WTC11 (cell line): ENCODE measurements around the gene CA10. TPM values are rescaled to one million over a fixed set of nuclear protein-coding genes. Genes with fewer than 3 reads are reported as not detected.

Experiments
- ATAC-seq: fragments of 200-7000 bp; cut with Tn5 transposase; 2 replicates; pipeline ENCODE4 v1.10.0; 2021; ENCODE audit warnings: mild to moderate bottlenecking, moderate library complexity
- CTCF ChIA-PET: fragments of 300-600 bp; sonication (Branson Sonifier 250); formaldehyde crosslinking; loops from one replicate; lab custom pipeline; 2021; ENCODE audit warnings: antibody characterized with exemption; lab: Charles Lee
- POLR2A ChIA-PET: fragments of 350-600 bp; sonication (Branson Sonifier 250); formaldehyde crosslinking; loops from one replicate; lab custom pipeline; 2021; ENCODE audit warnings: antibody characterized with exemption; lab: Charles Lee
- DNase-seq: peaks from one replicate; pipeline ENCODE4 v3.0.0; 2021; ENCODE audit warnings: low spot score
- H3K27ac Mint-ChIP-seq: 2 replicates; pipeline ENCODE4 v1.8.0; 2021; ENCODE audit warnings: mixed read lengths
- H3K27me3 Mint-ChIP-seq: 2 replicates; pipeline ENCODE4 v1.8.0; 2021; ENCODE audit warnings: low read depth, mild to moderate bottlenecking, moderate library complexity, mixed read lengths
- H3K36me3 Mint-ChIP-seq: 2 replicates; pipeline ENCODE4 v1.8.0; 2021; ENCODE audit warnings: mixed read lengths
- H3K4me1 Mint-ChIP-seq: 2 replicates; pipeline ENCODE4 v1.8.0; 2022; ENCODE audit warnings: mixed read lengths
- H3K4me3 Mint-ChIP-seq: 2 replicates; pipeline ENCODE4 v1.8.0; 2021; ENCODE audit warnings: mild to moderate bottlenecking, moderate library complexity, mixed read lengths
- H3K9me3 Mint-ChIP-seq: 2 replicates; pipeline ENCODE4 v1.8.0; 2021; ENCODE audit warnings: mixed read lengths
- CREB1 ChIP-seq: sonication (generic); formaldehyde crosslinking; IDR thresholded peaks from 2 replicates; pipeline ENCODE4 v1.8.0; 2023; ENCODE audit warnings: mild to moderate bottlenecking, missing genetic modification reagents
- EMX1 ChIP-seq: fragments of 250-450 bp; sonication (Bioruptor Pico); IDR thresholded peaks from 2 replicates; pipeline ENCODE4 v1.8.0; 2021; ENCODE audit warnings: mild to moderate bottlenecking
- ETV6 ChIP-seq: sonication (generic); formaldehyde crosslinking; IDR thresholded peaks from 2 replicates; pipeline ENCODE4 v1.8.1; 2022; ENCODE audit warnings: mild to moderate bottlenecking, missing genetic modification reagents
- FOXP1 ChIP-seq: sonication (generic); formaldehyde crosslinking; IDR thresholded peaks from 2 replicates; pipeline ENCODE4 v1.8.0; 2022; ENCODE audit warnings: missing genetic modification reagents, mild to moderate bottlenecking, moderate library complexity, borderline replicate concordance
- GTF2I ChIP-seq: fragments of 250-450 bp; sonication (Bioruptor Pico); conservative IDR thresholded peaks from 2 replicates; pipeline ENCODE4 v1.4.0; 2021; ENCODE audit warnings: mild to moderate bottlenecking
- NR1H2 ChIP-seq: sonication (generic); formaldehyde crosslinking; IDR thresholded peaks from 2 replicates; pipeline ENCODE4 v1.9.0; 2021; ENCODE audit warnings: mild to moderate bottlenecking, moderate library complexity, missing genetic modification reagents
- NR2C2 ChIP-seq: sonication (generic); formaldehyde crosslinking; IDR thresholded peaks from 2 replicates; pipeline ENCODE4 v1.8.0; 2022; ENCODE audit warnings: mild to moderate bottlenecking, missing genetic modification reagents
- OVOL2 ChIP-seq: fragments of 250-450 bp; sonication (Bioruptor Pico); IDR thresholded peaks from 2 replicates; pipeline ENCODE4 v1.9.0; 2021; ENCODE audit warnings: mild to moderate bottlenecking, borderline replicate concordance
- SMAD3 ChIP-seq: sonication (generic); formaldehyde crosslinking; IDR thresholded peaks from 2 replicates; pipeline ENCODE4 v1.8.0; 2022; ENCODE audit warnings: missing genetic modification reagents, mild to moderate bottlenecking, borderline replicate concordance
- ZNF138 ChIP-seq: sonication (generic); formaldehyde crosslinking; conservative IDR thresholded peaks from 2 replicates; pipeline ENCODE4 v1.8.1; 2022; ENCODE audit warnings: mild to moderate bottlenecking, moderate library complexity, missing genetic modification reagents
- ZNF219 ChIP-seq: sonication (generic); formaldehyde crosslinking; IDR thresholded peaks from 2 replicates; pipeline ENCODE4 v1.8.0; 2023; ENCODE audit warnings: missing genetic modification reagents, mild to moderate bottlenecking, borderline replicate concordance
- ZNF263 ChIP-seq: sonication (generic); formaldehyde crosslinking; IDR thresholded peaks from 2 replicates; pipeline ENCODE4 v1.8.1; 2022; ENCODE audit warnings: low read depth, mild to moderate bottlenecking, moderate library complexity, missing genetic modification reagents
- ZNF423 ChIP-seq: fragments of 250-450 bp; sonication (Bioruptor Pico); IDR thresholded peaks from 2 replicates; pipeline ENCODE4 v2.1.2; 2022; ENCODE audit warnings: mild to moderate bottlenecking, moderate library complexity
- total RNA-seq: library from RNA; stranded (reverse); gene quantifications from 3 replicates; pipeline ENCODE4 v1.2.3, GENCODE V29; 2021
- TF ChIP-seq, protein P1 (sequence below): sonication (generic); formaldehyde crosslinking; IDR thresholded peaks from 2 replicates; pipeline ENCODE4 v1.8.0; 2023; ENCODE audit warnings: missing genetic modification reagents
- TF ChIP-seq, protein P2 (sequence below): sonication (generic); formaldehyde crosslinking; IDR thresholded peaks from 2 replicates; pipeline ENCODE4 v1.8.1; 2023; ENCODE audit warnings: mild to moderate bottlenecking, missing genetic modification reagents, moderate library complexity
- TF ChIP-seq, protein P3 (sequence below): sonication (generic); formaldehyde crosslinking; IDR thresholded peaks from 2 replicates; pipeline ENCODE4 v1.8.1; 2023; ENCODE audit warnings: mild to moderate bottlenecking, missing genetic modification reagents, moderate library complexity
- TF ChIP-seq, protein P4 (sequence below): sonication (generic); formaldehyde crosslinking; IDR thresholded peaks from 2 replicates; pipeline ENCODE4 v1.8.0; 2022; ENCODE audit warnings: mild to moderate bottlenecking, missing genetic modification reagents
- TF ChIP-seq, protein P5 (sequence below): fragments of 250-450 bp; sonication (Bioruptor Pico); IDR thresholded peaks from 2 replicates; pipeline ENCODE4 v1.9.0; 2021; ENCODE audit warnings: moderate library complexity, mild to moderate bottlenecking, inconsistent platforms, borderline replicate concordance
- TF ChIP-seq, protein P6 (sequence below): fragments of 250-450 bp; sonication (Bioruptor Pico); conservative IDR thresholded peaks from 2 replicates; pipeline ENCODE4 v1.9.0; 2021; ENCODE audit warnings: mild to moderate bottlenecking
- TF ChIP-seq, protein P7 (sequence below): sonication (generic); formaldehyde crosslinking; IDR thresholded peaks from 2 replicates; pipeline ENCODE4 v1.8.0; 2023; ENCODE audit warnings: mild to moderate bottlenecking, missing genetic modification reagents
- TF ChIP-seq, protein P8 (sequence below): sonication (generic); formaldehyde crosslinking; IDR thresholded peaks from 2 replicates; pipeline ENCODE4 v1.8.0; 2022; ENCODE audit warnings: mild to moderate bottlenecking, missing genetic modification reagents

Gene CA10
- total RNA-seq, 1 experiment from 2014 or later, result 0.90 TPM

DNA sequence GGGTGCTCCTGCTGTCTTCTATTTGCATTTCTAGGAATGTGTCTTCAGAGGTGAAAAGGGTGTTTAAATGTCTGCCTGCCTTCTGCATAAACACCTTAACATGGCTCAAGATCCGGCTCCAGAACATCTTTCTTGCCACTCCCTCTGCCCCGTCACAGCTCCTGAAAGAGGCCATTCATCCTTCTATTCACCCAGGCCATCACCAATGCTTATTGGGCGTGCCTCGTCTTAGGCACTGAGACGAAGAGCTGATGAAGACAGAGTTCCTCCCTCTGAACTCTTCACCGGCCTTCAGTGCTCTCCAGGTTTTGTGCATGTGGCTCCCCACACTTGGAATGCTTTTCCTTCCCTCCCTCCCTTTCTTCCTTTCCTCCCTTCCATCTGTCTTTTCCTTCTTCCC, 511.4 kb downstream of the CA10 start:
- Mint-ChIP-seq H3K27me3 (no peaks in the 10 kb centered on the region), H3K36me3 (no peaks in the 10 kb centered on the region)
- TF ChIP-seq ZNF138 (CRISPR knock-in tag), result no peak
- TF ChIP-seq SMAD3 (CRISPR knock-in tag), result no peak
- TF ChIP-seq, protein P1, sequence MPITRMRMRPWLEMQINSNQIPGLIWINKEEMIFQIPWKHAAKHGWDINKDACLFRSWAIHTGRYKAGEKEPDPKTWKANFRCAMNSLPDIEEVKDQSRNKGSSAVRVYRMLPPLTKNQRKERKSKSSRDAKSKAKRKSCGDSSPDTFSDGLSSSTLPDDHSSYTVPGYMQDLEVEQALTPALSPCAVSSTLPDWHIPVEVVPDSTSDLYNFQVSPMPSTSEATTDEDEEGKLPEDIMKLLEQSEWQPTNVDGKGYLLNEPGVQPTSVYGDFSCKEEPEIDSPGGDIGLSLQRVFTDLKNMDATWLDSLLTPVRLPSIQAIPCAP (CRISPR knock-in tag), result no peak
- TF ChIP-seq CREB1 (CRISPR knock-in tag), result no peak
- TF ChIP-seq NR2C2 (CRISPR knock-in tag), result no peak
- no peak for TF ChIP-seq ZNF423 (CRISPR knock-in tag)
- TF ChIP-seq, protein P2, sequence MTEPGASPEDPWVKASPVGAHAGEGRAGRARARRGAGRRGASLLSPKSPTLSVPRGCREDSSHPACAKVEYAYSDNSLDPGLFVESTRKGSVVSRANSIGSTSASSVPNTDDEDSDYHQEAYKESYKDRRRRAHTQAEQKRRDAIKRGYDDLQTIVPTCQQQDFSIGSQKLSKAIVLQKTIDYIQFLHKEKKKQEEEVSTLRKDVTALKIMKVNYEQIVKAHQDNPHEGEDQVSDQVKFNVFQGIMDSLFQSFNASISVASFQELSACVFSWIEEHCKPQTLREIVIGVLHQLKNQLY (CRISPR knock-in tag), result no peak
- TF ChIP-seq NR1H2, result no peak
- TF ChIP-seq, protein P3, sequence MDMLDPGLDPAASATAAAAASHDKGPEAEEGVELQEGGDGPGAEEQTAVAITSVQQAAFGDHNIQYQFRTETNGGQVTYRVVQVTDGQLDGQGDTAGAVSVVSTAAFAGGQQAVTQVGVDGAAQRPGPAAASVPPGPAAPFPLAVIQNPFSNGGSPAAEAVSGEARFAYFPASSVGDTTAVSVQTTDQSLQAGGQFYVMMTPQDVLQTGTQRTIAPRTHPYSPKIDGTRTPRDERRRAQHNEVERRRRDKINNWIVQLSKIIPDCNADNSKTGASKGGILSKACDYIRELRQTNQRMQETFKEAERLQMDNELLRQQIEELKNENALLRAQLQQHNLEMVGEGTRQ, result no peak
- TF ChIP-seq, protein P4, sequence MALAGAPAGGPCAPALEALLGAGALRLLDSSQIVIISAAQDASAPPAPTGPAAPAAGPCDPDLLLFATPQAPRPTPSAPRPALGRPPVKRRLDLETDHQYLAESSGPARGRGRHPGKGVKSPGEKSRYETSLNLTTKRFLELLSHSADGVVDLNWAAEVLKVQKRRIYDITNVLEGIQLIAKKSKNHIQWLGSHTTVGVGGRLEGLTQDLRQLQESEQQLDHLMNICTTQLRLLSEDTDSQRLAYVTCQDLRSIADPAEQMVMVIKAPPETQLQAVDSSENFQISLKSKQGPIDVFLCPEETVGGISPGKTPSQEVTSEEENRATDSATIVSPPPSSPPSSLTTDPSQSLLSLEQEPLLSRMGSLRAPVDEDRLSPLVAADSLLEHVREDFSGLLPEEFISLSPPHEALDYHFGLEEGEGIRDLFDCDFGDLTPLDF, result no peak
- no peak for TF ChIP-seq ETV6 (CRISPR knock-in tag)
- TF ChIP-seq, protein P5, sequence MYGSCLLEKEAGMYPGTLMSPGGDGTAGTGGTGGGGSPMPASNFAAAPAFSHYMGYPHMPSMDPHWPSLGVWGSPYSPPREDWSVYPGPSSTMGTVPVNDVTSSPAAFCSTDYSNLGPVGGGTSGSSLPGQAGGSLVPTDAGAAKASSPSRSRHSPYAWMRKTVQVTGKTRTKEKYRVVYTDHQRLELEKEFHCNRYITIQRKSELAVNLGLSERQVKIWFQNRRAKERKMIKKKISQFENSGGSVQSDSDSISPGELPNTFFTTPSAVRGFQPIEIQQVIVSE (CRISPR knock-in tag), result no peak
- no peak for TF ChIP-seq EMX1 (CRISPR knock-in tag)
- no peak for TF ChIP-seq OVOL2
- TF ChIP-seq ZNF263 (CRISPR knock-in tag), result no peak
- TF ChIP-seq, protein P6, sequence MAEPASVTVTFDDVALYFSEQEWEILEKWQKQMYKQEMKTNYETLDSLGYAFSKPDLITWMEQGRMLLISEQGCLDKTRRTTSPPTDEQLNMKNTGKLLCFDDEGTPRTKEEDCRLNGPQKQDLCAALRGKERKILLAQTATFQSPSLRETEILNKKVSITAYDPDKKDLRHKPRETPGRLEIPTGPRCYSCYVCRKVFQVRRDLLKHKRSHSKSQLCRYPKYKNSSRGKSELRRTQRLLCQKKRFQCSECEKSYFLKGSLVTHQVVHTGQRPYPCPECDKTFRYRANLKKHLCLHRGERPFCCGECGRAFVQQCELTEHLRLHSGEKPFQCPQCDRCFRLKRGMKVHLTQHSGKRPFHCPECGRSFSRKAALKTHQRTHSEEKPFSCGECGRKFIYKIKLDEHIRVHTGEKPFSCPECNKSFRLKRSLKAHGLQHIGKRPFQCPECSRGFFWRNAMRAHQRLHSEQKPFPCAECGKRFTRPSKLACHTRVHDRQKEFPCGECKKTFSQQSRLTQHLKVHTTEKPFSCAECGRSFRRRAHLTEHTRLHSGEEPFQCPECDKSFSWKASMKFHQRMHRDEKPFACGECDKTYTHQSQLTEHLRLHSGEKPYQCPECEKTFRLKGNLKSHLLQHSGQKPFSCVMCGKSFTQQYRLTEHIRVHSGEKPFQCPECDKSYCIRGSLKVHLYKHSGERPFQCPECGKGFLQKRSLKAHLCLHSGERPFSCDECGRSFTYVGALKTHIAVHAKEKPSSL (CRISPR knock-in tag), result no peak
- no peak for TF ChIP-seq FOXP1 (CRISPR knock-in tag)
- no peak for TF ChIP-seq ZNF219 (CRISPR knock-in tag)
- TF ChIP-seq, all 79 proteins: peak for 0
- POLR2A ChIA-PET, result no interaction called here
- ATAC-seq (peak; percentile 20; the same call in 1 of the 2 replicates), DNase-seq (no peak)
- CTCF ChIA-PET, result interaction anchor here (0.7 kb wide), 1 partner anchor 64 kb away, joined by 4 read pairs; no protein-coding TSS in a partner anchor
- peaks cover 21% of the 10 kb centered on the region for H3K9me3 Mint-ChIP-seq
- H3K27ac Mint-ChIP-seq, result no peak overlapping the region
- peaks cover 13% of the 10 kb centered on the region for H3K4me1 Mint-ChIP-seq
- H3K4me3 Mint-ChIP-seq, result no peak overlapping the region

DNA sequence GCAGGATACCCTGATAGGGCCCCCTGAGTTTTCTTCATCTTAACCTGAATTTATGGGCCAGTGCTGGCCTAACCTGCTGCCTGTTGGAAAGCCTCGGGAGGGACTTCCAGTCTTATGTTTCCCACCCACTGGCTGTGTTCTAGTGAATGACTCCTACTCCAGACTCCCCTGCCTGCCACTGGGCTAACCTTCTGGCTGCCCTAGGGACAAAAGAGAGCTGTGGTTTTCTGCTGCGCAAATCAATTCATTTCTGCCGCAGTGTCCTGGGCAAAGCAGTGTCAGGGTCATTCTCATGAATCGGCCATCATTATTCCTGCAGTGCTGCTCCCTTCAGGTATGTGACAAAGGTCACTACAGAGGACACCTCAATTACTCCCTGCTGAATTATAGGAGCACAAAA, 512.0 kb downstream of the CA10 start:
- no peak overlapping the region for H3K4me3 Mint-ChIP-seq
- H3K36me3 Mint-ChIP-seq, result no peaks in the 10 kb centered on the region
- peaks cover 13% of the 10 kb centered on the region for H3K4me1 Mint-ChIP-seq
- H3K27ac Mint-ChIP-seq, result no peak overlapping the region
- no peaks in the 10 kb centered on the region for H3K27me3 Mint-ChIP-seq
- CTCF ChIA-PET, result interaction anchor here (0.7 kb wide), 1 partner anchor 64 kb away, joined by 4 read pairs; no protein-coding TSS in a partner anchor
- DNase-seq (no peak), ATAC-seq (no peak)
- peaks cover 21% of the 10 kb centered on the region for H3K9me3 Mint-ChIP-seq
- POLR2A ChIA-PET, result no interaction called here
- TF ChIP-seq, protein P1 (CRISPR knock-in tag), result no peak
- TF ChIP-seq, protein P3, result no peak
- TF ChIP-seq, protein P7, sequence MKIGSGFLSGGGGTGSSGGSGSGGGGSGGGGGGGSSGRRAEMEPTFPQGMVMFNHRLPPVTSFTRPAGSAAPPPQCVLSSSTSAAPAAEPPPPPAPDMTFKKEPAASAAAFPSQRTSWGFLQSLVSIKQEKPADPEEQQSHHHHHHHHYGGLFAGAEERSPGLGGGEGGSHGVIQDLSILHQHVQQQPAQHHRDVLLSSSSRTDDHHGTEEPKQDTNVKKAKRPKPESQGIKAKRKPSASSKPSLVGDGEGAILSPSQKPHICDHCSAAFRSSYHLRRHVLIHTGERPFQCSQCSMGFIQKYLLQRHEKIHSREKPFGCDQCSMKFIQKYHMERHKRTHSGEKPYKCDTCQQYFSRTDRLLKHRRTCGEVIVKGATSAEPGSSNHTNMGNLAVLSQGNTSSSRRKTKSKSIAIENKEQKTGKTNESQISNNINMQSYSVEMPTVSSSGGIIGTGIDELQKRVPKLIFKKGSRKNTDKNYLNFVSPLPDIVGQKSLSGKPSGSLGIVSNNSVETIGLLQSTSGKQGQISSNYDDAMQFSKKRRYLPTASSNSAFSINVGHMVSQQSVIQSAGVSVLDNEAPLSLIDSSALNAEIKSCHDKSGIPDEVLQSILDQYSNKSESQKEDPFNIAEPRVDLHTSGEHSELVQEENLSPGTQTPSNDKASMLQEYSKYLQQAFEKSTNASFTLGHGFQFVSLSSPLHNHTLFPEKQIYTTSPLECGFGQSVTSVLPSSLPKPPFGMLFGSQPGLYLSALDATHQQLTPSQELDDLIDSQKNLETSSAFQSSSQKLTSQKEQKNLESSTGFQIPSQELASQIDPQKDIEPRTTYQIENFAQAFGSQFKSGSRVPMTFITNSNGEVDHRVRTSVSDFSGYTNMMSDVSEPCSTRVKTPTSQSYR (CRISPR knock-in tag), result no peak
- TF ChIP-seq ZNF423 (CRISPR knock-in tag) (no peak), GTF2I (CRISPR knock-in tag) (no peak)
- TF ChIP-seq, protein P4, result no peak
- TF ChIP-seq, protein P8, sequence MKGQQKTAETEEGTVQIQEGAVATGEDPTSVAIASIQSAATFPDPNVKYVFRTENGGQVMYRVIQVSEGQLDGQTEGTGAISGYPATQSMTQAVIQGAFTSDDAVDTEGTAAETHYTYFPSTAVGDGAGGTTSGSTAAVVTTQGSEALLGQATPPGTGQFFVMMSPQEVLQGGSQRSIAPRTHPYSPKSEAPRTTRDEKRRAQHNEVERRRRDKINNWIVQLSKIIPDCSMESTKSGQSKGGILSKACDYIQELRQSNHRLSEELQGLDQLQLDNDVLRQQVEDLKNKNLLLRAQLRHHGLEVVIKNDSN, result no peak
